Measurements from ENCODE around the gene CXCR5.

The CXCR5 gene

DNA sequence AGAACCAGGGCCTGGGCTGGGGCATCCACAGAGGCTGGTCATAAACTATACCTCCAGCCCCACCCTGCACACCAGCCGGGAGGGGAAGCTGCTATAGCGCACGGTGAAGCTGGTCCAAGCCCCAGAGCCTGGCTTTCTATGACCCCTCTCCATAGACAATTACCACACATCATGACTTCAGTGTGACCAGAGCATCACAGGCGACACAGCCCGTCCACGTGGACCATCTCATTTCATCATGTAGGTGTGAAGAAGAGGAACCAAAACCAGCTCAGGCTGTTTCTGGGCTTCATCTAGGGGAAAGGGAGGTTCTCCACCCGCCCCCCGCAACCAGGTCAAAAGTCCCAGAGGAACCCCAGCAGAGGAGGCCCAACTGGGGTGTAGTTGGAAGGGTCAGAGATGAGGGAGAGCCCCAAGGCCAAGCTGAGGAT, 3.0 kb downstream of the CXCR5 start:
- peak; percentile 81 for ATAC-seq
- no peaks in the 10 kb centered on the region for H3K27me3 Mint-ChIP-seq
- H3K9me3 Mint-ChIP-seq = no peaks in the 10 kb centered on the region
- H3K27ac Mint-ChIP-seq = peak overlapping the region; percentile 95
- H3K4me3 Mint-ChIP-seq = peak overlapping the region; percentile 85
- peaks cover 77% of the 10 kb centered on the region for H3K4me1 Mint-ChIP-seq
- peaks cover 70% of the 10 kb centered on the region for H3K36me3 Mint-ChIP-seq

DNA sequence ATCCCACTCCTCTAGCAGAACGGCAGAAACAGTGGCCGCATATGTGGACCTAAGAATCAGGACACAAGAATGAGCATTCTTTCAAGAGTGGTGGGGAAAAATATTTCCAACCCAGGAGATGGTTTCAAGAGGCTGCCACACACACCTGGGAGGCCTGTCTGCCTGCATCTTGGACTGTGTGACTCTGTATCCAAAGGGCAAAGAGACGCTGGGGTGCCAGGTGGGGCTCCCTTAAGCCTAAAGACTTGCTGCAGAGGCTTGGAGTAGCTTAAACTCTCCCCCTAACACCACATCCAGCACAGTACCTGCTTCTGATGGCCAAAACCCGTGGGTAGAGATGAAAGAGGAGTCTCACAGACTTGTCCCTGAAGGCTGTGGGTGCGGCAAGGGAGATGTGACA, 3.5 kb downstream of the CXCR5 start:
- Mint-ChIP-seq H3K4me3 (peak overlapping the region; percentile 85), H3K36me3 (peaks cover 74% of the 10 kb centered on the region), H3K27ac (peak overlapping the region; percentile 95), H3K4me1 (peaks cover 79% of the 10 kb centered on the region), H3K9me3 (no peaks in the 10 kb centered on the region), H3K27me3 (no peaks in the 10 kb centered on the region)
- no peak for ATAC-seq

DNA sequence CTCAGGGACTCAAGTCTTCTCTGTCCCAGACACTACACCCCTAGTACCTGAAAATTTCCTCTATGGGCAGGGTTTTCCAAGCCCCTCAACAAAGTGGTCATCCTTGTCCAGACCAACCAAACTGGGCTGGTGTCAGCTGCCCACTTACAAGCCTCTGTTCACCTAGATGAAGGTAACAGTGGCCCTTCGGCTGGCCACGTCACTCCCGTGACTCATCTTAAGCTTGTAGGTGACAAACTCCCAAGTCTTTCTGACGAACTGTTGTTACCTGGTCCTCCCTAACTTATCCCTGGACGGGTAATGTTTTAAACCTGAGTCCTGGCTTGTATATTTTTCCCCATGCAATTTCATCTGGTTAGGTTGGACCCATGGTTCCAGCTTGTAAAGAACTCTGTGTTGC, 4.7 kb downstream of the CXCR5 start:
- ATAC-seq = no peak
- H3K27me3 Mint-ChIP-seq = no peaks in the 10 kb centered on the region
- H3K27ac Mint-ChIP-seq = peak overlapping the region; percentile 95
- peak overlapping the region; percentile 85 for H3K4me3 Mint-ChIP-seq
- peaks cover 79% of the 10 kb centered on the region for H3K4me1 Mint-ChIP-seq
- no peaks in the 10 kb centered on the region for H3K9me3 Mint-ChIP-seq
- H3K36me3 Mint-ChIP-seq = peaks cover 74% of the 10 kb centered on the region

DNA sequence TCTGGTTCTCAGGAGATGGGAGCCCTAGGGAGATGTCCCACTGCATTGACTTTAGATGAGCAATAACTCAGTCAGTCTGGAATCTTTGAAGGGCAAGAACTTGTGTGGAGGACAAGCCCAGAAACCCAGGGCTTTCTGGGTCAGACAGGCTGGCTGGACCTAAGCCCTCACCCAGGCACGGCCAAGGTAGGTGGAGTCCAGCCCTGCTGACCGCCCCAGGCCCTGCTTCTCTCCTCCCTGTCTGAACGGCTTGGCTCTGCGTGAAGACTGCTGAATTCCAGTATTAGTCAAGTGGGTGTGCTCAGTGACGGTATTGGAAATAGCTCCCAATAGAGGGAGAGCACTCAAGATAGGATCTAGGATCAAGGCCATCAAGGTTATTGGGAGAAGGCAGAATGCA, 6.1 kb downstream of the CXCR5 start:
- Mint-ChIP-seq H3K36me3 (peaks cover 78% of the 10 kb centered on the region), H3K27ac (peak overlapping the region; percentile 95), H3K4me3 (peak overlapping the region; percentile 51), H3K4me1 (peaks cover 91% of the 10 kb centered on the region), H3K9me3 (no peaks in the 10 kb centered on the region), H3K27me3 (no peaks in the 10 kb centered on the region)
- ATAC-seq = no peak

DNA sequence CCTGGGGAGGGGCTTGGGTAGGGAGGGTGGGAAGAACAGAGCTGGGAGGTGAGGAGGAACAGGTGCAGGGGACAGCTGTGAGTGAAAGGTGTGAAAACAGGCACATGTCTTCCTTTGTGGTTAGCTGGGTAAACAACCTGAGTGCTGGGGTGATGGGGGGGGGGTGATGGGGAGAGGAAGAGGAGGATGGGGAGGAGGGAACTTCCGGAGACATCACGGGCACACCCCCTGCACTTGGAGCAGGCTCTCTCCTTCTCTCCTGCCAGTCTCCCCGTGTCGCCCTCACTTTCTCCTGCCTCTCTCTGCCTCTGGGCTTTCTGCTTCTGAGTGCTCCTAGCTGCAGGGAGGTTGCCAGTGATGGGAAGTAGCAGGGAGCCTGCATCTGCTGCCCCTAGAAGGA, 8.8 kb downstream of the CXCR5 start:
- peaks cover 100% of the 10 kb centered on the region for H3K4me1 Mint-ChIP-seq
- no peaks in the 10 kb centered on the region for H3K9me3 Mint-ChIP-seq
- peak; percentile 61 for ATAC-seq
- no peaks in the 10 kb centered on the region for H3K27me3 Mint-ChIP-seq
- H3K27ac Mint-ChIP-seq = peak overlapping the region; percentile 95
- H3K36me3 Mint-ChIP-seq = peaks cover 76% of the 10 kb centered on the region
- peak overlapping the region; percentile 79 for H3K4me3 Mint-ChIP-seq

DNA sequence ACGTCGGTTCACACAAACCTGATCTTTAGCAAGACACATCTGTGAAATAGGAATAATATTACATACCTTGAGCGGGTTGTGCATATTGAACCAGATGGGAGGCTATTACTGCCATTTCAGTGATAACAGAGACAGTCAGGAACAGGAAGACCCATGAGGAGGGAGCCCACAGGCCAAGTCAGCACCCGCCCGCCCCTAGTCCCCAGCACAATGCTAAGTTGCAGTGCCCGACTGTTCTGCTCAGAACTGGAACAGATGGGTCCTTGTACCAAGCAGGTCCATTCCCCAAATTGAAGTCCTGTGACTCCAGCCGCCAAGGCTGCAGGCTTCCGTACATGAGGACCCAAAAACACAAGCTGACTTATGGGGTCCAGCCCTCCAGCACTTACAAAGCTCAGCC, 9.3 kb downstream of the CXCR5 start:
- no peak for ATAC-seq
- peak overlapping the region; percentile 79 for H3K4me3 Mint-ChIP-seq
- H3K9me3 Mint-ChIP-seq = no peaks in the 10 kb centered on the region
- peaks cover 76% of the 10 kb centered on the region for H3K36me3 Mint-ChIP-seq
- H3K27me3 Mint-ChIP-seq = no peaks in the 10 kb centered on the region
- peak overlapping the region; percentile 95 for H3K27ac Mint-ChIP-seq
- peaks cover 100% of the 10 kb centered on the region for H3K4me1 Mint-ChIP-seq

DNA sequence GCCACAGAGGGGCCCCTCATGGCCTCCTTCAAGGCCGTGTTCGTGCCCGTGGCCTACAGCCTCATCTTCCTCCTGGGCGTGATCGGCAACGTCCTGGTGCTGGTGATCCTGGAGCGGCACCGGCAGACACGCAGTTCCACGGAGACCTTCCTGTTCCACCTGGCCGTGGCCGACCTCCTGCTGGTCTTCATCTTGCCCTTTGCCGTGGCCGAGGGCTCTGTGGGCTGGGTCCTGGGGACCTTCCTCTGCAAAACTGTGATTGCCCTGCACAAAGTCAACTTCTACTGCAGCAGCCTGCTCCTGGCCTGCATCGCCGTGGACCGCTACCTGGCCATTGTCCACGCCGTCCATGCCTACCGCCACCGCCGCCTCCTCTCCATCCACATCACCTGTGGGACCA, 10.0 kb downstream of the CXCR5 start:
- H3K27ac Mint-ChIP-seq = peak overlapping the region; percentile 95

DNA sequence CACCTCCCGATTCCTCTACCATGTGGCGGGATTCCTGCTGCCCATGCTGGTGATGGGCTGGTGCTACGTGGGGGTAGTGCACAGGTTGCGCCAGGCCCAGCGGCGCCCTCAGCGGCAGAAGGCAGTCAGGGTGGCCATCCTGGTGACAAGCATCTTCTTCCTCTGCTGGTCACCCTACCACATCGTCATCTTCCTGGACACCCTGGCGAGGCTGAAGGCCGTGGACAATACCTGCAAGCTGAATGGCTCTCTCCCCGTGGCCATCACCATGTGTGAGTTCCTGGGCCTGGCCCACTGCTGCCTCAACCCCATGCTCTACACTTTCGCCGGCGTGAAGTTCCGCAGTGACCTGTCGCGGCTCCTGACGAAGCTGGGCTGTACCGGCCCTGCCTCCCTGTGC, 10.5 kb downstream of the CXCR5 start:
- no peak for ATAC-seq
- H3K4me3 Mint-ChIP-seq = peak overlapping the region; percentile 35
- H3K36me3 Mint-ChIP-seq = peaks cover 69% of the 10 kb centered on the region
- peaks cover 96% of the 10 kb centered on the region for H3K4me1 Mint-ChIP-seq
- no peaks in the 10 kb centered on the region for H3K9me3 Mint-ChIP-seq
- no peaks in the 10 kb centered on the region for H3K27me3 Mint-ChIP-seq
- peak overlapping the region; percentile 95 for H3K27ac Mint-ChIP-seq

More for the DNA sequence above, 10.0 kb downstream of the CXCR5 start:
- ATAC-seq = no peak
- Mint-ChIP-seq H3K4me1 (peaks cover 97% of the 10 kb centered on the region), H3K9me3 (no peaks in the 10 kb centered on the region), H3K36me3 (peaks cover 72% of the 10 kb centered on the region), H3K4me3 (peak overlapping the region; percentile 35), H3K27me3 (no peaks in the 10 kb centered on the region)

DNA sequence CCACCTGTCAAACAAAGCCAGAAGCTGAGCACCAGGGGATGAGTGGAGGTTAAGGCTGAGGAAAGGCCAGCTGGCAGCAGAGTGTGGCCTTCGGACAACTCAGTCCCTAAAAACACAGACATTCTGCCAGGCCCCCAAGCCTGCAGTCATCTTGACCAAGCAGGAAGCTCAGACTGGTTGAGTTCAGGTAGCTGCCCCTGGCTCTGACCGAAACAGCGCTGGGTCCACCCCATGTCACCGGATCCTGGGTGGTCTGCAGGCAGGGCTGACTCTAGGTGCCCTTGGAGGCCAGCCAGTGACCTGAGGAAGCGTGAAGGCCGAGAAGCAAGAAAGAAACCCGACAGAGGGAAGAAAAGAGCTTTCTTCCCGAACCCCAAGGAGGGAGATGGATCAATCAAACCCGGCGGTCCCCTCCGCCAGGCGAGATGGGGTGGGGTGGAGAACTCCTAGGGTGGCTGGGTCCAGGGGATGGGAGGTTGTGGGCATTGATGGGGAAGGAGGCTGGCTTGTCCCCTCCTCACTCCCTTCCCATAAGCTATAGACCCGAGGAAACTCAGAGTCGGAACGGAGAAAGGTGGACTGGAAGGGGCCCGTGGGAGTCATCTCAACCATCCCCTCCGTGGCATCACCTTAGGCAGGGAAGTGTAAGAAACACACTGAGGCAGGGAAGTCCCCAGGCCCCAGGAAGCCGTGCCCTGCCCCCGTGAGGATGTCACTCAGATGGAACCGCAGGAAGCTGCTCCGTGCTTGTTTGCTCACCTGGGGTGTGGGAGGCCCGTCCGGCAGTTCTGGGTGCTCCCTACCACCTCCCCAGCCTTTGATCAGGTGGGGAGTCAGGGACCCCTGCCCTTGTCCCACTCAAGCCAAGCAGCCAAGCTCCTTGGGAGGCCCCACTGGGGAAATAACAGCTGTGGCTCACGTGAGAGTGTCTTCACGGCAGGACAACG, 11.7 kb downstream of the CXCR5 start:
- Mint-ChIP-seq H3K27me3 (no peaks in the 10 kb centered on the region), H3K27ac (peak overlapping the region; percentile 95), H3K9me3 (no peaks in the 10 kb centered on the region), H3K36me3 (peaks cover 59% of the 10 kb centered on the region), H3K4me3 (peak overlapping the region; percentile 85), H3K4me1 (peaks cover 86% of the 10 kb centered on the region)
- ATAC-seq = peak; percentile 82

DNA sequence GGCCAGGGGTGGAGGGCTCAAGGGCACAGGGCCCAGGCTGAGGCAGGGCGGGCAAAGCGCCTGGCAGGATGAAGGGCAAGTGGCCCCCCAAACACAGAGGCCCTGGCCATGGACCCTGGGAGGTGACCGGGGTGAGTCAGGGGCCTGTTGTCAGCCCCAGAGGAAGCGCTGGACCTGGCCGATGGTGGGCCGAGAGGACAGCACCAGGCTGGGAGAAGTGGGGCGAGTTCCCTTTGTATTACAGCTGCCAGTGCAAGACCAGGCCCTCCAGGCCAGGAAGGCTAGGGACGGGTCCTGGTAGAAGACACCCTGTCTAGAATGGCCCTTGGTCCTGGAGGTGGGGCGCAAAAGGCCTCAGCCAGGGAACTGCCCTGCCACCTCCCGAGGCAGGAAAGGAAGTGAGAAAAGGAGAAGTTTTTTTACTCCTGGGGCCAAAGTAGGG, 12.8 kb downstream of the CXCR5 start:
- no peak for ATAC-seq
- peak overlapping the region; percentile 58 for H3K4me3 Mint-ChIP-seq
- H3K36me3 Mint-ChIP-seq = peaks cover 61% of the 10 kb centered on the region
- peak overlapping the region; percentile 95 for H3K27ac Mint-ChIP-seq
- peaks cover 83% of the 10 kb centered on the region for H3K4me1 Mint-ChIP-seq
- H3K9me3 Mint-ChIP-seq = no peaks in the 10 kb centered on the region
- H3K27me3 Mint-ChIP-seq = no peaks in the 10 kb centered on the region

DNA sequence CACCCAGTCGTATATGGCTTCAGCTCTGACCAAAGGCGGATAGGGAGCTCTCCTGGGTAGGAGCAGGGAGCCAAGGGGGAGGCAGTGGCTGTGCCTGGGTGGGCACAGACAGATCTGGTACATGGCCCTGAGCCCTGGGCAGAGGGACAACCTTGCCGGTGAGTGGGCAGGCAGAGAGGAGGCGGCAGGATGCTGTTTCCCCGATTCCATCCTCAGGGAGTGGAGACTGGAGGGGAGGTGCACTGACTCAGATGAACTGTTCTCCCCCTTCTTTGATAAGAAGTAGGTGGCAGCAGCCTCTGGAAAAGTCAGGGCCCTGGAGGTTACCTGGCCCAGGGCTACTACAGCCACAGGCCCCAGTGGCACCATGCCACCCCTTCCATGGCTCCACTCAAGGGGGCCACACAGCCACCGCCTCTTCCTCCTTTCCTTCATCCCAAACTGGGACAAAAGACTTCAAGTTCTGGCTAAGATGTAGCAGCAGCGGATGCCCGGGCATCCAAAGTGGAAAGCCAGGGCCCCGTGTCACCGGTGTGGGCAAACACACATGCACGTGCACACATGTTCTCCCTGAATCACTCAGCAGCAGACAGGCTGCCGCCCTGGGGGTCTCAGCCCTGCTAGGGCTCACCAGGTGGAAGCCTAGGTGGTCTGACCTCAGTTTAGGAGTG, 13.4 kb downstream of the CXCR5 start:
- H3K27ac Mint-ChIP-seq = peak overlapping the region; percentile 95
- H3K27me3 Mint-ChIP-seq = no peaks in the 10 kb centered on the region
- ATAC-seq = no peak
- no peaks in the 10 kb centered on the region for H3K9me3 Mint-ChIP-seq
- peak overlapping the region; percentile 58 for H3K4me3 Mint-ChIP-seq
- peaks cover 83% of the 10 kb centered on the region for H3K4me1 Mint-ChIP-seq
- peaks cover 62% of the 10 kb centered on the region for H3K36me3 Mint-ChIP-seq

DNA sequence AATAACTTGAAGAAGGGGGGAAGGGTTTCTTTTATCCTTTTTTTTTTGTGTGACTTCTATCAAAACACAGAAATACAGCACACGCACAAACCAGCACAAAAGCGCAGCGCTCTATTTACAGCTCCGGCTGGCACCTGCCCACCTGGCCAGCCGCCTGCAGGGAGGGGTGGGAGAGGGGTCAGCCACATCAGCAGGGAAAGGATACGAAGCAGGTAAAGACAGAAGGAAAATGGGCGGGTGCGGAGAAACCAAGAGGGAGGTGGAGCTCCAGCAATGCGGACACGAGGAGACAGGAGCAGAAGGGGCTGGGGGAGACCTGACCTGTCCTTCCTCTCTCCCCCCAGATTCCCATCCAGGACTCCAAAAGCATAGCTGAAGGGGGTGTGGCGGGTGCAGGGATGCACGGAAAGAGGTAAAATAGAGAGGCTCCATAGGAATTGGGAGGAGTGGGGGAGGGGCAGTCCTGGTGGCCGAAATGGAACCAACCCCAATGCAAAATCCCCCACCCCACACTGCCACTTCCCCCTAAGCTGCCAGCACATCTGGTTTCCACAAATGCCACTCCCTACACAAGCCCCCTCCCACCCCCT, 14.1 kb downstream of the CXCR5 start:
- peaks cover 63% of the 10 kb centered on the region for H3K36me3 Mint-ChIP-seq
- no peaks in the 10 kb centered on the region for H3K9me3 Mint-ChIP-seq
- no peak for ATAC-seq
- H3K4me3 Mint-ChIP-seq = peak overlapping the region; percentile 29
- peak overlapping the region; percentile 95 for H3K27ac Mint-ChIP-seq
- no peaks in the 10 kb centered on the region for H3K27me3 Mint-ChIP-seq
- peaks cover 79% of the 10 kb centered on the region for H3K4me1 Mint-ChIP-seq

DNA sequence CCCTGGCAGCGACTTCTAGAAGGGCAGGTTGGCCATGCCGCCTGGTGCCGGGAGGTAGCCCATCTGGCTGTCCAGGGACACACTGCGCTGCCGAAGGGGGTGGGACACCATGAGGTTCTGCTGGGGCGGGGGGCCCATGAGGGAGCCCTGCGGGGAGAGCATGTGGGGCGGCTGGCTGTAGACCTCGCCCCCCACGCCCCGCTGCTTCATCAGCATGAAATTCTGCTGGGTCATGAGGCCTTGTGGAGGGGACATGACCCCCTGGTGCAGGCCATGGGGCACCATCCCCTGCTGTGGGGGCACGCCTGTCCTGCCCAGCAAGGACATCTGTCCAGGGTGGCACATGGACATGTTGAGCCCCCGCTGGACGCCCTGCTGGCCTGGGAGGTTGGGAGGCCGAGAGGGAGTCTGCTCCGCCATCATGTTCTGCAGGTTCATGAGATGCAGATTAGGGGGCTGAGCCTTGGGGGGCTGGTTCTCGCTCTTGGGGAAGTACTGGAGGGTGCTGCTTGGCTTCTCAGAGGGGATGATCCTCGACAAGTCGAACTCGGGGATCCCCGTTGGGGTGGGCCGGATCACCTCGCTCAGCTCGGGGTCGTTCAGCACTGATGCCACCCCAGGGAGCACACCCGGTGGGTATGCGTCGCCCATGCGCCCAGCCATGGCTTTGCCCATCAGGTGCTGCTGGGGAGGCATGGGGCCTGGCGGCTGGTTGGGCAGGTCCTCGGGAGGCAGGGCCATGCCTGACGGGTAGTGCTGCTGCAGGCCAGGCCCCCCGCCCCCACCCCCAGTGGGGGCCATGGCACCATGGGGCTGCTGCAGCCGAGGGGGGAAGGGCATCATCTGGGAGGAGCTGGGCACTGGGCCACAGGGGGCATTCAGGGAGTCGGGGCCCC, 15.0 kb downstream of the CXCR5 start:
- peaks cover 70% of the 10 kb centered on the region for H3K4me1 Mint-ChIP-seq
- peaks cover 61% of the 10 kb centered on the region for H3K36me3 Mint-ChIP-seq
- H3K27me3 Mint-ChIP-seq = no peaks in the 10 kb centered on the region
- peak overlapping the region; percentile 32 for H3K4me3 Mint-ChIP-seq
- H3K27ac Mint-ChIP-seq = peak overlapping the region; percentile 40
- ATAC-seq = peak; percentile 1
- no peaks in the 10 kb centered on the region for H3K9me3 Mint-ChIP-seq

DNA sequence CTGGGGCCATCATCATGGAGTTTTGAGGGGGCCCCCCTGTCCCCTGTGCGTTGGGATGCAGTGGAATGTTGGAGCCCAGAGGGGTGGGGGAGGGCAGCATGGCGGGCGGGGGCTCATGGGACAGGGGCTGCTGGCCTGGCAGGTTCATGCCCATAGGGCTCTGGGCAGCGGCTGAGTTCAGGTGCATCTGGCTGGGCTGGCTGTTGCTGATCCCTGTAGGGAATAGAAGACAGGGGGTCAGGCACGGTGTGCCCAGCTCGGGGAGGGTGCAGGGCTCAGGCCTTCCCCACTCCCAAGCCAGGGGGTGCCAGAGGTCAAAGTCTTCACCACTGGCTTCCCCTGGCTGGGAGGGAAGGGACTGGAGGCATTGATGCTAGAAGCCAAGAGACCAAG, 15.6 kb downstream of the CXCR5 start:
- peaks cover 64% of the 10 kb centered on the region for H3K4me1 Mint-ChIP-seq
- H3K36me3 Mint-ChIP-seq = peaks cover 54% of the 10 kb centered on the region
- H3K27ac Mint-ChIP-seq = no peak overlapping the region
- no peaks in the 10 kb centered on the region for H3K27me3 Mint-ChIP-seq
- no peaks in the 10 kb centered on the region for H3K9me3 Mint-ChIP-seq
- H3K4me3 Mint-ChIP-seq = no peak overlapping the region
- ATAC-seq = no peak

All from stimulated activated memory B cell treated with anti-CD40 and anti-IgM and Interleukin-4, amounts not matched to agents 10 μg/mL and 1 μg/mL and 100 μg/mL, for 72 hours (primary cell).